Measurements from ENCODE around the gene PHLDB2. TPM values are rescaled to one million over a fixed set of nuclear protein-coding genes. Genes with fewer than 3 reads are reported as not detected.

The PHLDB2 gene
- total and polyA plus RNA-seq, 2 of the 8 experiments (the other 6 are each of a cell fraction or from before 2014, with no cell fraction given), result 5.8 to 22.6 TPM

GRCh38 chr3:111932946-111933345 lies 73.9 kb downstream of the PHLDB2 start (continued):
- TF ChIP-seq PHF8 (conservative IDR thresholded peaks at IDR 0.05; ENCODE audit: low read depth, low read length) (no peak), POLR2AphosphoS5 (IDR thresholded peaks at IDR 0.05; ENCODE audit: low read depth, low read length) (no peak), TAF7 (optimal IDR thresholded peaks at IDR 0.05; ENCODE audit: borderline replicate concordance, low read depth, low read length) (no peak), ASH2L (IDR thresholded peaks at IDR 0.05; ENCODE audit: low read length) (no peak), BCL11A (IDR thresholded peaks at IDR 0.05; ENCODE audit: low read depth in 2 of 2, low read length in 2 of 2) (no peak), GABPA (IDR thresholded peaks at IDR 0.05; ENCODE audit: borderline replicate concordance, insufficient read depth, low read length) (no peak)

All from H1 (cell line).